HG03520 (cell line): ENCODE measurements around the gene FOXC2.

Source experiments
- ATAC-seq: cut with Tn5 transposase; IDR thresholded peaks from one replicate; pipeline ENCODE4 v1.9.1; 2021; ENCODE audit warnings: mild to moderate bottlenecking, moderate library complexity; ENCODE audit not compliant: unreplicated experiment

The FOXC2 gene

DNA sequence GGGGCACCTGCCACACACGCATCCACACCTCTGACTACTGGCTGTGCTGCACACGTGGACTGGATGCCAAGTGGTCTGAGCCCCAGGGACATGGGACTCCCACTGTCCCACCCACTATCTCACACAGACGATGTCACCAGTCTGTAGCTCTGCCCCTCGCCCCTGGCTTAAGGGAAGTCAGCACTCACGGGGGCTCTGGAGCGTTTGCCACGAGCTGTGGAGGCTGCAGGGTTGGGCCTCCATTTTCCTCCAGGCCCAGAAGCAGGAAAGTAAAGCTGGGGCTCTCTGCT lies 34.2 kb upstream of the FOXC2 start:
- no peak for ATAC-seq

DNA sequence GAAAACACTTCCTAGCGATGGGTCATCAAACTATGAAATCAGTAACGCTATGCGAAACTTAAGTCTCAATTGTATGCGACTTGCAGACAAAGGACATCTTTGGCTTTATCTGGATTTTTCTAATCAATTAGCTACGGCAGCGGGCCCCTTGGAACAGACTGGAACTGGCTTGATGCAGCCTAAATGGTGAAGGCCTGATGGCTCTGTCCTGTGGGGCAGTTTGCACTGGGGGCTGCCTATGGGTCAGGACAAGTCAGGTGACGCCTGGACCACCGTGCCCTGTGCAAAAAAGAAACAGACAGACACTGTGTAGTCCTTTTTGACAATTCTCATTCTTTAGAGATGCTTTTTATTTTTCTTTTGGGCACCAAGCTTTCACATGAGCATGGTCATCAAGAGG lies 33.6 kb upstream of the FOXC2 start:
- ATAC-seq = no peak

DNA sequence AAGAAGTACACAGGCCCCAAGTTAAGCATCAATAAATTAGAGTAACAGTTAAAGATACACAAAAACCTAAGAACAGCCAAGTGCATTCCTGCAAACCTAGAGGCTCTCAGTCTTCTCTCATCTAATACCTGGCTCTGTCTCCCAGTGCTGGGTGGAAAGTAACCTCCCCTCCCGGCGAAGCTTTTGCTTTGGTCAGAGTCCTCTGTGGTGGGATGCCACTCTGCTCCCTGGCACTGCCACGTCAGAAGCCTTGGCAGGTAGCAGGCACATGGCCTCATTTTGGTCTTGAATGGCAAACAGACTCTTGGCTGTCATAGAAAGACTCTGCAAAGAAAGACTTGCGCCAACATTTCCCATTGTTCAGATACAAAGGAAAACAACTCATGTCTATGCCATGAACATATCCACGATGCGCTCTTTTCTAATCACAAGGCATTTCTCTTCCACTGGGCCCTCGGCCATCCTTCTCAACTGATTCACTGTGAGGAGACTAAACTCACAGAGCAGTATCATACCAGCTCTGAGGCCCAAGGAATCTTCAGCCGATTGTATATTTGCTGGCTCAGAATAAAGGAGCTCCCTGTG lies 32.8 kb upstream of the FOXC2 start:
- no peak for ATAC-seq

GRCh38 chr16:86534779-86535615 lies 31.6 kb upstream of the FOXC2 start:
- ATAC-seq = no peak

- no peak for ATAC-seq
Observed at GRCh38 chr16:86536621-86537020, 30.0 kb upstream of the FOXC2 start.

GRCh38 chr16:86537486-86537885 lies 29.1 kb upstream of the FOXC2 start:
- no peak for ATAC-seq

- ATAC-seq = no peak
Observed at GRCh38 chr16:86538196-86538780, 28.3 kb upstream of the FOXC2 start.

DNA sequence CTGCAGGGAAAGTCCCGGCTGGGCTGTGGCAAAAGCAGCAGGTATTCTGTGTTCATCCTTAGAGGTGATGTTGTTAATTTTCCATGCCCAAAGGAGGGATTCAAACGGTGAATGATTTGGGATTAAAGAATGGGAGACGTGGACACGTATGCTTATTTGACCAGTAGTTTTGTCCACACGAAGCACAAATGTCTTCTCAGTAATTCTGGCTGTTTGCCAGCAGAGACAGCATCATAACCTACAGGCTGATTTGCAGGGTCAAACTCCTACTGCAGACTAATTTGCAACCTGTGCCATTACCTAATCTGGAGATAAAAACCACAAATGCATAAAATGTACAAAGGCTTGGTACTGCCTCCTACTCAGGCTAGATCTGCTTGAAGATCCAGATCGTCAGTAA lies 25.7 kb upstream of the FOXC2 start:
- ATAC-seq = no peak

- ATAC-seq = no peak
Observed at GRCh38 chr16:86541560-86541959, 25.1 kb upstream of the FOXC2 start.

DNA sequence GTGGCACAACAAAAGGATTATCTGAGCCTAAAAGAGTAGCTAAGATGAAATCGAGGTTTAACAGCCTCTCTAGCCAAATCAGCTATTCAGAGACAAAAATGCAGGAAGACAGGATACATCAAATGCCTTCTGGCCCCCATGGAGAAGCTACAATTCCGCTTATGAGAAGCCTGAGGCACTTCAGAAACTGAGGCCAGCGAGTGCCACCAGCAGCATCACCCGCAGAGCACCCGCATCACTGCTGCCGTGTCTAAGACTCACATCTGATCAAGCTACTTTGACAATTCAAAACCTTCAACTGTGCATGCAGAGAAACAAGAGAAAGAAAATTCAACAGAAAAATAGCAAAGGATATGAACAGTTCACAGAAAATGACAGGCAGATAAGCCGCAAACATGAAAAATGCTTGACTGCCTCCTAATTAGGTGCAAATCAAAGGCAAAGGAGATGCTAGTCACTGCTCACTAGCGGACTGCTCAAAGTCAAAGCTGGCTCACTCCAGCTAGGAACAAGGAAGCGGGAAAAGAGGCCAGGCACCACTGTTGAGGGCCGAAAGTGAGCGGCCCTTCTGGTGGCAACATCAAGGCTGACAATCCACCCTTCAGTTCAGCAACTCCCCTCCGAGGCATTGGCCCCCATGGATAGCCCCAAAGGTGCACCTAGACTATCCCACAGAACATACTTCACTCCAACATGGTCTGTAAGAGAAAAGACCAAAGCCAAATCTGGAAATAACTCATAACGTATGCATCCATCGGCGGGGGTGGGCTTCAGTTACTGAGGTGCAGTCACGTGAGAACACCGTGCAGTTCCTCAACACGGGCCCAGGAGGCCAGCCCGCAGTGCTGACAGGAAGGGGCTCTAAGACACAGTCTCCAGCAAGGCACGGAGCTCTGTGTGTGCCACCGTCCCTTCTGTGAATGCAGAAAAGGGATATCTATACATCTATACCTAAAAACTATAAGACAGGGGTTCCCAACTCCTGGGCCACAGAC lies 23.6 kb upstream of the FOXC2 start:
- no peak for ATAC-seq

DNA sequence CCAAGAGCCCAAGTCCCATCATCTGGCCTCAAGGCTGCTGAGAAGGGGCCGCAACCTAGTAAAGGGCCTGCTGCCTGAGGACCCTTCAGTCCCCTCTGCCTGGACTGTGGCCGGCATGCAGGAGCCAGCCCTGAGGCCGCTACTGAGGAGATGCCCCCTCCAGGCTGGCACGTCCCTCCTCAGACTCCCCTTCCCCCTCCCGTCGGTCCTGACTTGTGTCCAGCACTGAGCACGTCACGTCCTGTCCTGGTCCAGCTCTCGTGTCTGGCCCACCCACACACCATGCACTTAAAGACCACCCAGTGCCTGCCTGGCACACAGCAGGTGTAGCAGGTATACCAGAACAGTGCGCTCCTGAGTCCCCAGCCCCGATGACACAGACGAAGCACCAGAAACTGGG lies 21.1 kb upstream of the FOXC2 start:
- no peak for ATAC-seq

DNA sequence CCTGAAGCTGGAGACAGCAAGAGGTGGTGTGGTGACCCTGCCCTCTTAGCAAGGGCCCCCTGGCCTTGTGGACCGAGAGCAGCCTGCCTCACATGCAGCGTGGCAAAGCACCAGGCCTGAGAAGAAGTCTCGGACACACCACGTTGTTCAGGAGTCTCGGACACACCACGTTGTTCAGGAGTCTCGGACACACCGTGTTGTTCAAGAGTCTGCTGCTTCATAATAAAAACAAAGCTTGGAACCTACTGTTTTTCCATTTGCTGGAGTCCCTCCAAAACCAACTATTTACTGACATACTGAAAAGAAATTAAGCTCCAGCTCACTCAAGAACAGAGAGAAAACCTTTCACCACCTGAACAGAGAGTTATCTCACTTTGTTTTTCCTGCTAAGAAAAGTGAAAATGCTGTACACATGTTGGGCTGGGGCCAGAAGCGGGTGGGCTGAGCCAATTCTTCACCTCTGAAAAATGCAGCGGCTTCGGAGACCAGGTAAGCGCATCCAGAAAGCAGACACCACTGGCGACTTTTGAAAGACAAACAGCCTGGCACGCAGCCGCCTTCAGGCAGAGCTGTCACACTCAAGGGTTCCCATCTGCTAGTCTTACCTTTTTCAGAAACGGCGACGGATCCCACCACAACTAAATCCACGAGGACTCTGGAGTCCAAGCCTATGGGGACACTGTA lies 20.5 kb upstream of the FOXC2 start:
- ATAC-seq = no peak

GRCh38 chr16:86546638-86547013 lies 20.0 kb upstream of the FOXC2 start:
- no peak for ATAC-seq

GRCh38 chr16:86547286-86547685 lies 19.3 kb upstream of the FOXC2 start:
- ATAC-seq = no peak

DNA sequence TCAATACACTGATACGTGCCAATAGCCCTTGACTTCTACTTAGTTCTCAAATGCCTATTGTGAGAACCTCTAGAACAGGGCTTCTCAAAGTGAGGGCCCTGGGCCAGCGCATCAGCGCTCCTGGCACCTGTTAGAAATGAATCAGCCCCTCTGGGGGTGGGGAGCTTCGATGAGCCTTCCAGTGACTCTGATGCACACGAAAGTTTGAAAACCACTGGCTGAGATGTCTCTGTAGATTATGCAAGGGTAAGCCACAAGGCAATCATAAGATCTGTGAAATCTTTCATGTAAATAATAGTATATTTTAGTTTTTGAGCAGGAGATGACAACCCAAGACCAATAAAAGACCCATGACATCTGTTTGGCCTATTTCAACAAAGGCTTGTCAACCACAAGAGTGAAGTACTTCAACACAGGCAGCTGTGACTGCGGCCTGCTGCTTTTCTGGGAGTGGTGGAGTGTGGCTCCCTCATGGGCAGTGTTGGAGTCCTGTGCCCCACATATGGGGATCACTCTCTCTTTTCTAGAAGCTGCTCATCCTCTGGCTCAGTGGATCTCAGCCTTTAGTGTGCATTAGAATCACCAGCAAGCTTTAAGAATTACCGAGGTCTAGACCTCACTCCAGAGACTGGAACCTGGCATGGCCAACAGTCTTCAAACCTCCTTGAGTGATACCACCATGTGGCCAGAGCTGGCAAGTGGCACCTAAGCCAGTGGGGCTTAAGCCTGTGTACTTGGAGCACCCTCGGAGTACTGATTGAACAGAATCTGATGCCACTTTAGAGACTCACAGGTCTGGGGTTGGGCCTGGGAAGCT lies 17.3 kb upstream of the FOXC2 start:
- ATAC-seq = no peak

DNA sequence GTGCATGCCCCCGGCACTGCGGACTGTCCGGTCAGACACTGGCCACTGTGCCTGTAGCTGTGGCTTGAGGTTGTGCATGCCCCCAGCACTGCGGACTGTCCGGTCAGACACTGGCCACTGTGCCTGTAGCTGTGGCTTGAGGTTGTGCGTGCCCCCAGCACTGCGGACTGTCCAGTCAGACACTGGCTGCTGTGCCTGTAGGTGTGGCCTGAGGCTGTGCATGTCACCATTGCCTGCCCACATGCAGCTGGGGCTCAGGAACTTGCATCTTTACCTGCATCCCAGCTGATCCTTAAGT lies 16.8 kb upstream of the FOXC2 start:
- no peak for ATAC-seq

GRCh38 chr16:86550281-86550680 lies 16.3 kb upstream of the FOXC2 start:
- no peak for ATAC-seq

- no peak for ATAC-seq
Observed at GRCh38 chr16:86553356-86553755, 13.3 kb upstream of the FOXC2 start.

GRCh38 chr16:86554599-86554916 lies 12.1 kb upstream of the FOXC2 start:
- no peak for ATAC-seq
